Measurements from ENCODE around the gene LSM14A. TPM values are rescaled to one million over a fixed set of nuclear protein-coding genes. Genes with fewer than 3 reads are reported as not detected.
A peak's percentile ranks its signal among the peaks of the same experiment; 100 is the strongest.

LSM14A gene
- total and polyA plus RNA-seq, 2 of the 13 experiments (the other 11 are each of a cell fraction or from before 2014, with no cell fraction given) = 77.0 to 83.6 TPM

DNA sequence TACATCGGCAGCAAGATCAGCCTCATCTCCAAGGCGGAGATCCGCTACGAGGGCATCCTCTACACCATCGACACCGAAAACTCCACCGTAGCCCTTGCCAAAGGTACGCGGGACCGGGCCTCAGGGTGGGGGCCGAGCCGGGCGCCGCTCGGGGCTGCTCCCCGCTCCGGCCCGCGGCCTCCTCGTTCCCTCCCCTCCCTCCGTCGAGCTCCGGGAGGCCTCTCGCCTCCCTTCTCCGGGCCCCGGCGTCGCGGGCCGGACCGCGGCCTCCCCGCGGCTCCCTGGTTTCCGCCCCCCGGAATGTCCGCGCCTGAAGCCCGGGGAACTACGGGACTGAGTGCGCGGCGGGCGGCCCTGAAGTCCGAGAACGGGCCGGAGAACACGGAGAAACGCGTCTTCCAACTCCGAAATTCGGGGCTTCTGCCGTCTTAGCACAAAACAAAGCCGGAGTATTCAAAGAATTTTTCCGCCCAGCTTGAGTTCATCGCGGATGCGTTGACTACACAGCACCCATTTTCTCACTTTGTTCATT is 423 bp downstream of the LSM14A start (continued):
- TF ChIP-seq, protein P1, sequence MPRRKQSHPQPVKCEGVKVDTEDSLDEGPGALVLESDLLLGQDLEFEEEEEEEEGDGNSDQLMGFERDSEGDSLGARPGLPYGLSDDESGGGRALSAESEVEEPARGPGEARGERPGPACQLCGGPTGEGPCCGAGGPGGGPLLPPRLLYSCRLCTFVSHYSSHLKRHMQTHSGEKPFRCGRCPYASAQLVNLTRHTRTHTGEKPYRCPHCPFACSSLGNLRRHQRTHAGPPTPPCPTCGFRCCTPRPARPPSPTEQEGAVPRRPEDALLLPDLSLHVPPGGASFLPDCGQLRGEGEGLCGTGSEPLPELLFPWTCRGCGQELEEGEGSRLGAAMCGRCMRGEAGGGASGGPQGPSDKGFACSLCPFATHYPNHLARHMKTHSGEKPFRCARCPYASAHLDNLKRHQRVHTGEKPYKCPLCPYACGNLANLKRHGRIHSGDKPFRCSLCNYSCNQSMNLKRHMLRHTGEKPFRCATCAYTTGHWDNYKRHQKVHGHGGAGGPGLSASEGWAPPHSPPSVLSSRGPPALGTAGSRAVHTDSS (CRISPR knock-in tag; conservative IDR thresholded peaks at IDR 0.05) = no peak
- TF ChIP-seq KDM5A (IDR thresholded peaks at IDR 0.05; ENCODE audit: borderline replicate concordance, low read length) = peak; percentile 17; the same call in 1 of the 2 replicates
- TF ChIP-seq SRSF1 (optimal IDR thresholded peaks at IDR 0.05; ENCODE audit: low read depth, low read length) = no peak
- TF ChIP-seq TCF7 (IDR thresholded peaks at IDR 0.05; ENCODE audit: low read depth) = no peak
- no peak for TF ChIP-seq TCF12 (IDR thresholded peaks at IDR 0.05)
- TF ChIP-seq TCF12 (CRISPR knock-in tag; IDR thresholded peaks at IDR 0.05) = peak; percentile 55; the same call in 1 of the 2 replicates
- TF ChIP-seq, protein P2, sequence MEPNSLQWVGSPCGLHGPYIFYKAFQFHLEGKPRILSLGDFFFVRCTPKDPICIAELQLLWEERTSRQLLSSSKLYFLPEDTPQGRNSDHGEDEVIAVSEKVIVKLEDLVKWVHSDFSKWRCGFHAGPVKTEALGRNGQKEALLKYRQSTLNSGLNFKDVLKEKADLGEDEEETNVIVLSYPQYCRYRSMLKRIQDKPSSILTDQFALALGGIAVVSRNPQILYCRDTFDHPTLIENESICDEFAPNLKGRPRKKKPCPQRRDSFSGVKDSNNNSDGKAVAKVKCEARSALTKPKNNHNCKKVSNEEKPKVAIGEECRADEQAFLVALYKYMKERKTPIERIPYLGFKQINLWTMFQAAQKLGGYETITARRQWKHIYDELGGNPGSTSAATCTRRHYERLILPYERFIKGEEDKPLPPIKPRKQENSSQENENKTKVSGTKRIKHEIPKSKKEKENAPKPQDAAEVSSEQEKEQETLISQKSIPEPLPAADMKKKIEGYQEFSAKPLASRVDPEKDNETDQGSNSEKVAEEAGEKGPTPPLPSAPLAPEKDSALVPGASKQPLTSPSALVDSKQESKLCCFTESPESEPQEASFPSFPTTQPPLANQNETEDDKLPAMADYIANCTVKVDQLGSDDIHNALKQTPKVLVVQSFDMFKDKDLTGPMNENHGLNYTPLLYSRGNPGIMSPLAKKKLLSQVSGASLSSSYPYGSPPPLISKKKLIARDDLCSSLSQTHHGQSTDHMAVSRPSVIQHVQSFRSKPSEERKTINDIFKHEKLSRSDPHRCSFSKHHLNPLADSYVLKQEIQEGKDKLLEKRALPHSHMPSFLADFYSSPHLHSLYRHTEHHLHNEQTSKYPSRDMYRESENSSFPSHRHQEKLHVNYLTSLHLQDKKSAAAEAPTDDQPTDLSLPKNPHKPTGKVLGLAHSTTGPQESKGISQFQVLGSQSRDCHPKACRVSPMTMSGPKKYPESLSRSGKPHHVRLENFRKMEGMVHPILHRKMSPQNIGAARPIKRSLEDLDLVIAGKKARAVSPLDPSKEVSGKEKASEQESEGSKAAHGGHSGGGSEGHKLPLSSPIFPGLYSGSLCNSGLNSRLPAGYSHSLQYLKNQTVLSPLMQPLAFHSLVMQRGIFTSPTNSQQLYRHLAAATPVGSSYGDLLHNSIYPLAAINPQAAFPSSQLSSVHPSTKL (CRISPR knock-in tag; IDR thresholded peaks at IDR 0.05) = no peak
- TF ChIP-seq ZBTB3 (CRISPR knock-in tag; IDR thresholded peaks at IDR 0.05; ENCODE audit: borderline replicate concordance, low read depth) = no peak
- no peak for TF ChIP-seq ZNF496 (CRISPR knock-in tag; IDR thresholded peaks at IDR 0.05; ENCODE audit: insufficient replicate concordance)
- TF ChIP-seq KLF11 (CRISPR knock-in tag; IDR thresholded peaks at IDR 0.05) = no peak
- TF ChIP-seq ATF5 (CRISPR knock-in tag; IDR thresholded peaks at IDR 0.05; ENCODE audit: low read depth) = 0 out of 2 replicates have a peak, but pooled peaks have one; percentile 4
- TF ChIP-seq HNF1A (IDR thresholded peaks at IDR 0.05; ENCODE audit: low read depth) = no peak
- TF ChIP-seq HNF1A (CRISPR knock-in tag; IDR thresholded peaks at IDR 0.05; ENCODE audit: borderline replicate concordance) = no peak
- TF ChIP-seq ZNF326 (CRISPR knock-in tag; IDR thresholded peaks at IDR 0.05; ENCODE audit: borderline replicate concordance) = no peak
- no peak for TF ChIP-seq NR2F6 (IDR thresholded peaks at IDR 0.05)
- TF ChIP-seq NR2F6 (CRISPR knock-in tag; IDR thresholded peaks at IDR 0.05) = no peak
- peak; percentile 42; the same call in 1 of the 2 replicates for TF ChIP-seq SATB2 (CRISPR knock-in tag; IDR thresholded peaks at IDR 0.05)
- TF ChIP-seq ZNF382 (CRISPR knock-in tag; IDR thresholded peaks at IDR 0.05; ENCODE audit: borderline replicate concordance) = no peak
- TF ChIP-seq BRCA1 (CRISPR knock-in tag; IDR thresholded peaks at IDR 0.05) = no peak
- no peak for TF ChIP-seq POLR2AphosphoS2 (IDR thresholded peaks at IDR 0.05; ENCODE audit: low read depth, low read length)
- no peak for TF ChIP-seq ATAD3A (CRISPR knock-in tag; IDR thresholded peaks at IDR 0.05)
- TF ChIP-seq PLRG1 (conservative IDR thresholded peaks at IDR 0.05) = no peak
